Kidney epithelial cell (primary cell): ENCODE measurements around the gene NFYB. TPM values are rescaled to one million over a fixed set of nuclear protein-coding genes. Genes with fewer than 3 reads are reported as not detected.

Experiments
- DNase-seq: peaks from one replicate; pipeline ENCODE4 v3.0.0-alpha.2; 2010; ENCODE audit warnings: low read depth
- H3K27me3 ChIP-seq: 2 replicates; pipeline ENCODE4 v1.6.0; 2011; ENCODE audit warnings: low read length; ENCODE audit not compliant: control insufficient read depth, insufficient read depth
- H3K36me3 ChIP-seq: 2 replicates; pipeline ENCODE4 v1.5.1; 2011; ENCODE audit warnings: low read length; ENCODE audit not compliant: control insufficient read depth, insufficient read depth
- H3K4me3 ChIP-seq: 2 replicates; pipeline ENCODE4 v1.5.1; 2011; ENCODE audit warnings: low read depth, mild to moderate bottlenecking, control low read depth, low read length
- total RNA-seq: library from RNA; depleted of rRNA; stranded (reverse); fragments of >200 nt; gene quantifications from 2 replicates; pipeline ENCODE4 v1.2.3, GENCODE V29; 2015
- TF ChIP-seq, protein P1 (sequence below): IDR thresholded peaks from 2 replicates; pipeline ENCODE4 v1.5.1; 2011; ENCODE audit warnings: mild to moderate bottlenecking, moderate library complexity, low read length, control low read depth, inconsistent platforms; ENCODE audit not compliant: insufficient read depth, poor library complexity, severe bottlenecking

Gene NFYB
- total RNA-seq, 1 donor from 2014 or later = 17.2 TPM

- no peak for DNase-seq
- H3K27me3 ChIP-seq = no peaks in the 10 kb centered on the region
- peaks cover 2% of the 10 kb centered on the region for H3K36me3 ChIP-seq
- TF ChIP-seq, protein P1, sequence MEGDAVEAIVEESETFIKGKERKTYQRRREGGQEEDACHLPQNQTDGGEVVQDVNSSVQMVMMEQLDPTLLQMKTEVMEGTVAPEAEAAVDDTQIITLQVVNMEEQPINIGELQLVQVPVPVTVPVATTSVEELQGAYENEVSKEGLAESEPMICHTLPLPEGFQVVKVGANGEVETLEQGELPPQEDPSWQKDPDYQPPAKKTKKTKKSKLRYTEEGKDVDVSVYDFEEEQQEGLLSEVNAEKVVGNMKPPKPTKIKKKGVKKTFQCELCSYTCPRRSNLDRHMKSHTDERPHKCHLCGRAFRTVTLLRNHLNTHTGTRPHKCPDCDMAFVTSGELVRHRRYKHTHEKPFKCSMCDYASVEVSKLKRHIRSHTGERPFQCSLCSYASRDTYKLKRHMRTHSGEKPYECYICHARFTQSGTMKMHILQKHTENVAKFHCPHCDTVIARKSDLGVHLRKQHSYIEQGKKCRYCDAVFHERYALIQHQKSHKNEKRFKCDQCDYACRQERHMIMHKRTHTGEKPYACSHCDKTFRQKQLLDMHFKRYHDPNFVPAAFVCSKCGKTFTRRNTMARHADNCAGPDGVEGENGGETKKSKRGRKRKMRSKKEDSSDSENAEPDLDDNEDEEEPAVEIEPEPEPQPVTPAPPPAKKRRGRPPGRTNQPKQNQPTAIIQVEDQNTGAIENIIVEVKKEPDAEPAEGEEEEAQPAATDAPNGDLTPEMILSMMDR = no peak
- H3K4me3 ChIP-seq = no peak overlapping the region
Measured at GRCh38 chr12:104133321-104133720, 4.7 kb downstream of the NFYB start.

DNA sequence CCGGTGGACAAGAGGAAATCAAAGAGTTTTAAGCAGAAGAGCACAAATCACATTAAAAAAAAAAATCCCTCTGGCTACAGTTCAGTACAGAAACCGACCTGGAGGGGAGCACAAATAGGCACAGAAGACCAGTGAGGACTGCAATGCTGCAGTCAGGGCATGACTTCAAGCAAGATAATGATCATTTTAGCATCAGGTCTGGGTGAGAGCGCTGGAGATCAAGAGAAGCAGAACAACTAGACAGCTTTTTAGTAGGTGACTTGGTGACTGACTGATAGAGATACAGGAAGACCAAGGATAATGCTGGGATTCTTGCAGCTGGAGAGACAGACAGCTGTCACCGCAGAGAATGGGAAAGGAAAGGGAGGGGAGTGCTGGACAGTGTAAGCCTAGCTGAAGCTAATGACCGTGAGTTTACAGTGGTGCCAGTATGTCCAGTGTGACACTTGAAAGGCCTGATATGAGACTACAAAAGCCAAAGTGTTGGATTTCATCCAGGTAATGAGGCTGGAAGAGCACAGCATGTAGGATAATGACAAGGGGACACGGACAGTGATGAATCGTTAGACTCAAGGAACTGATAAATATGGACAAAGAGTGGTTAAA lies 5.6 kb downstream of the NFYB start:
- peaks cover 2% of the 10 kb centered on the region for H3K36me3 ChIP-seq
- DNase-seq = no peak

DNA sequence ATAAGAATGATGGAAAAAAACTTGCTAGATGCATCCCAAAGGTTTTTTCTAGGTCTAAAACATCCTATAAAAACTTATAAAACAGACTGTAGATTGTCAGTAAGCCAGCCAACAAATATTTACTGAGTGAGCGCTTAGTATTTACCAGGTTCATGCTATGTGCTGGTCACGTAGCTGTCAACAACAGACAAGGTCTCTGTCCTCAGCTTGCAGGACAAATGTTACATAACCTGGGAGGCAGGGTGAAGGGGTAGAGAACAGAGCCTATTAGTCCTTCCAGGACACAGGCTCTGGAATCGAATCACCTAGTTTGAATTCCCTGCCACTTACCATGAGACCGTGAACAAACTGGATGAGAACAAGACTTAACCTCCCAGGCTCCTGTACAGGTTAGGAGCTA lies 6.4 kb downstream of the NFYB start:
- no peak for DNase-seq
- H3K36me3 ChIP-seq = peaks cover 2% of the 10 kb centered on the region
- TF ChIP-seq, protein P1 = no peak

More for the DNA sequence above, 5.6 kb downstream of the NFYB start:
- TF ChIP-seq, protein P1 = no peak
- Histone ChIP-seq H3K4me3 (no peak overlapping the region), H3K27me3 (no peaks in the 10 kb centered on the region)

GRCh38 chr12:104130760-104131159 lies 7.2 kb downstream of the NFYB start:
- Histone ChIP-seq H3K36me3 (peaks cover 2% of the 10 kb centered on the region), H3K27me3 (no peaks in the 10 kb centered on the region), H3K4me3 (no peak overlapping the region)
- no peak for DNase-seq
- TF ChIP-seq, protein P1 = no peak

More for the DNA sequence above, 6.4 kb downstream of the NFYB start:
- H3K27me3 ChIP-seq = no peaks in the 10 kb centered on the region
- H3K4me3 ChIP-seq = no peak overlapping the region

DNA sequence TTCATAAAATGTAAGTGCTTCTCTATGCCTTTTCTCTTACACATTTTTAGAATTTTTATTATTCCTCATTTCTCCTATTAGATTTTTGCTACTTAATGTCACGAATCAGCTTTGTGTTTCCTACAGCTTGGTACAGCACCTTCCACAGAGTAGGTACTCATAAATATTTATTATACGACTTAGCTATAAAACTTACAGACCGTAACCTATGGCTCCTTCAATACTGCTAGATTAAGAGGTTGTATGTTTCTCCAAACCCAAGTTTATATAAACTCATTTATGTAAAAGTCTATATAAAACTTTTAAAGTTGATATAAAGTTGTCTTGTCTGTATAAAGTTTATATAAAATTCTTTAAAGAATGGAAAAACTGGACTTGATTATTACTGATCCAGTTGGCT lies 11.5 kb downstream of the NFYB start:
- DNase-seq = no peak
- TF ChIP-seq, protein P1 = no peak
- no peak overlapping the region for H3K4me3 ChIP-seq
- no peaks in the 10 kb centered on the region for H3K36me3 ChIP-seq
- H3K27me3 ChIP-seq = no peaks in the 10 kb centered on the region

- no peak for DNase-seq
- TF ChIP-seq, protein P1 = no peak
- H3K36me3 ChIP-seq = no peaks in the 10 kb centered on the region
Measured at GRCh38 chr12:104122298-104122697, 15.7 kb downstream of the NFYB start.

More at GRCh38 chr12:104122298-104122697, 15.7 kb downstream of the NFYB start:
- Histone ChIP-seq H3K4me3 (no peak overlapping the region), H3K27me3 (no peaks in the 10 kb centered on the region)
